K562 (cell line): ENCODE measurements around the gene AVPI1. TPM values are rescaled to one million over a fixed set of nuclear protein-coding genes. Genes with fewer than 3 reads are reported as not detected.
A peak's percentile ranks its signal among the peaks of the same experiment; 100 is the strongest.

Experiments used
- ATAC-seq: fragments of 200-7000 bp; cut with Tn5 transposase; 3 replicates; pipeline ENCODE4 v1.9.1; 2020; ENCODE audit warnings: moderate library complexity
- BruUV-seq: library from RNA; stranded (reverse); fragments of 400-500 nt; replicated peaks from 2 replicates; lab custom pipeline; 2021; lab: Mats Ljungman, UMichigan
- CTCF ChIA-PET: fragments of 300-600 bp; formaldehyde crosslinking; extraction: SDS; loops from one replicate; lab custom pipeline; 2021; ENCODE audit warnings: low intra/inter-chr PET ratio; lab: Yijun Ruan, JAX
- POLR2A ChIA-PET: fragments of 300-600, 350-650 bp; sonication (Branson Sonifier 250); formaldehyde crosslinking; extraction: SDS; loops from one replicate; lab custom pipeline; 2021; ENCODE audit warnings: antibody characterized with exemption, inconsistent platforms; lab: Yijun Ruan, JAX
- DNase-seq, 4 experiments: peaks; one replicate each; pipeline versions ENCODE4 v3.0.0 to v3.0.0-alpha.2; 2011 to 2018; ENCODE audit warnings: low spot score in 3 of 4, mixed read lengths in 3 of 4; ENCODE audit errors: extremely low read depth in 1 of 4
- FAIRE-seq: peaks from 2 replicates; lab custom pipeline; 2011; peaks lifted over from hg19 to GRCh38; lab: Jason Lieb, UNC
- H2AFZ ChIP-seq: 2 replicates; pipeline ENCODE4 v1.6.0; 2011; ENCODE audit warnings: low read depth, low read length, control low read depth, inconsistent platforms
- H3K27ac ChIP-seq: fragments of 200-600 bp; 3 replicates; pipeline ENCODE4 v1.8.0; 2011; ENCODE audit warnings: low read depth, mild to moderate bottlenecking, control low read depth, inconsistent platforms, low read length, moderate library complexity, mixed read lengths; ENCODE audit errors: extremely low read depth
- H3K27me3 ChIP-seq, 2 experiments: fragments of 300-600 bp in 1 of 2; 2 replicates in 1 of 2; 3 replicates in 1 of 2; pipeline versions ENCODE4 v1.6.0 to v1.8.0; 2011; ENCODE audit warnings: inconsistent platforms in 2 of 2, low read length in 2 of 2, mild to moderate bottlenecking in 1 of 2, mixed read lengths in 1 of 2, moderate library complexity in 1 of 2; ENCODE audit not compliant: control insufficient read depth in 2 of 2, insufficient read depth in 2 of 2
- H3K36me3 ChIP-seq: fragments of 300-600 bp; 3 replicates; pipeline ENCODE4 v1.8.0; 2011; ENCODE audit warnings: mild to moderate bottlenecking, low read length, inconsistent platforms; ENCODE audit not compliant: control insufficient read depth, insufficient read depth
- H3K4me1 ChIP-seq, 2 experiments: fragments of 200-600 bp in 1 of 2; replicated peaks in 1 of 2; 2 replicates in 1 of 2; 3 replicates in 1 of 2; pipeline versions ENCODE4 v1.5.1 to v1.8.0; 2011; ENCODE audit warnings: inconsistent platforms in 2 of 2, low read length in 2 of 2, mild to moderate bottlenecking in 1 of 2, mixed read lengths in 1 of 2, moderate library complexity in 1 of 2; ENCODE audit not compliant: control insufficient read depth in 2 of 2, insufficient read depth in 2 of 2
- H3K4me2 ChIP-seq: 2 replicates; pipeline ENCODE4 v1.6.1; 2011; ENCODE audit warnings: low read length, control low read depth, inconsistent platforms, mixed read lengths; ENCODE audit not compliant: insufficient read depth
- H3K4me3 ChIP-seq: fragments of 200-600 bp; sonication (generic), shearing (Covaris generic); 2 replicates; pipeline ENCODE4 v1.5.1; 2016; ENCODE audit warnings: control low read depth, inconsistent platforms
- H3K79me2 ChIP-seq: fragments of 200-600 bp; 3 replicates; pipeline ENCODE4 v1.8.0; 2011; ENCODE audit warnings: low read length, inconsistent platforms; ENCODE audit not compliant: control insufficient read depth, insufficient read depth
- H3K9ac ChIP-seq, 2 experiments: 2 replicates each; pipeline versions ENCODE4 v1.6.0 to v1.6.1; 2011; ENCODE audit warnings: low read depth in 2 of 2, low read length in 2 of 2, control low read depth in 1 of 2, inconsistent platforms in 1 of 2, mild to moderate bottlenecking in 1 of 2, mixed read lengths in 1 of 2; ENCODE audit not compliant: insufficient read depth in 1 of 2
- H3K9me1 ChIP-seq: one replicate; pipeline ENCODE4 v1.6.0; 2011; ENCODE audit warnings: inconsistent platforms, mild to moderate bottlenecking, low read length, moderate library complexity; ENCODE audit not compliant: control insufficient read depth, insufficient read depth
- H3K9me3 ChIP-seq: replicated peaks from 2 replicates; pipeline ENCODE4 v1.5.1; 2011; ENCODE audit warnings: low read depth, low read length, inconsistent platforms; ENCODE audit not compliant: control insufficient read depth, insufficient read depth
- H4K20me1 ChIP-seq: replicated peaks from 2 replicates; pipeline ENCODE4 v1.6.1; 2011; ENCODE audit warnings: low read length, inconsistent platforms, mixed read lengths; ENCODE audit not compliant: control insufficient read depth, insufficient read depth
- CC2D1A ChIP-seq: fragments of 450-650 bp; IDR thresholded peaks from 2 replicates; pipeline ENCODE4 v1.6.1; 2017; ENCODE audit warnings: mild to moderate bottlenecking
- CLOCK ChIP-seq: fragments of 250-450 bp; sonication (Bioruptor Pico); IDR thresholded peaks from 2 replicates; pipeline ENCODE4 v1.4.0; 2020; ENCODE audit warnings: mild to moderate bottlenecking, moderate library complexity, borderline replicate concordance
- CTCF ChIP-seq, 3 experiments: IDR thresholded peaks in 2 of 3; conservative IDR thresholded peaks in 1 of 3; 2 replicates each; pipeline ENCODE4 v1.5.1; 2011 to 2012; ENCODE audit warnings: low read length in 3 of 3, mild to moderate bottlenecking in 3 of 3, control low read depth in 2 of 3, improper control_type of control experiment in 1 of 3, inconsistent platforms in 1 of 3, low read depth in 1 of 3, mixed read lengths in 1 of 3, moderate library complexity in 1 of 3; ENCODE audit not compliant: insufficient read depth in 2 of 3
- ELF4 ChIP-seq: fragments of 450-650 bp; formaldehyde crosslinking; IDR thresholded peaks from 2 replicates; pipeline ENCODE4 v1.4.0; 2022; ENCODE audit warnings: missing genetic modification characterization
- EP400 ChIP-seq: fragments of 450-650 bp; IDR thresholded peaks from 2 replicates; pipeline ENCODE4 v1.6.1; 2017; ENCODE audit warnings: antibody characterized with exemption, mild to moderate bottlenecking, moderate library complexity
- FOXP4 ChIP-seq: sonication (generic); formaldehyde crosslinking; IDR thresholded peaks from 2 replicates; pipeline ENCODE4 v1.8.0; 2022; ENCODE audit warnings: mild to moderate bottlenecking, missing genetic modification reagents, borderline replicate concordance
- LEF1 ChIP-seq: fragments of 450-650 bp; IDR thresholded peaks from 2 replicates; pipeline ENCODE4 v1.6.1; 2016; ENCODE audit warnings: mild to moderate bottlenecking
- NONO ChIP-seq, 2 experiments: fragments of 200-400 bp in 1 of 2; fragments of 450-650 bp in 1 of 2; formaldehyde crosslinking in 1 of 2; IDR thresholded peaks; 2 replicates each; pipeline ENCODE4 v1.6.1; 2017; ENCODE audit warnings: low read depth in 2 of 2, mild to moderate bottlenecking in 2 of 2, moderate library complexity in 2 of 2, low read length in 1 of 2
- PCBP2 ChIP-seq: fragments of 200-400 bp; formaldehyde crosslinking; IDR thresholded peaks from 2 replicates; pipeline ENCODE4 v1.6.1; 2018; ENCODE audit warnings: low read length, low read depth, mild to moderate bottlenecking, moderate library complexity; ENCODE audit not compliant: poor library complexity, severe bottlenecking
- PYGO2 ChIP-seq: fragments of 450-650 bp; IDR thresholded peaks from 2 replicates; pipeline ENCODE4 v1.6.1; 2016; ENCODE audit warnings: mild to moderate bottlenecking, missing genetic modification characterization, moderate library complexity, missing compliant biosample characterization
- SPI1 ChIP-seq: IDR thresholded peaks from 2 replicates; pipeline ENCODE4 v1.6.1; 2011; ENCODE audit warnings: low read depth, low read length, control low read depth, borderline replicate concordance
- ZNF436 ChIP-seq: fragments of 250-450, 450-650 bp; sonication (Bioruptor Pico); formaldehyde crosslinking; IDR thresholded peaks from 2 replicates; pipeline ENCODE4 v1.7.0; 2020; ENCODE audit warnings: mild to moderate bottlenecking
- WGBS: fragments of 100-300 bp; shearing (Covaris generic); methylation state at CpG from one replicate; pipeline ENCODE4 v1.1.6; 2016; ENCODE audit warnings: low coverage, mixed read lengths; ENCODE audit not compliant: insufficient coverage; ENCODE audit errors: missing lambda C conversion rate; 5-methylcytosine and 5-hydroxymethylcytosine counted together
- in situ Hi-C: fragments of 300-500 bp; cut with MboI; formaldehyde crosslinking; loops from 4 replicates; pipeline ENCODE4 v1.15.0; 2018; ENCODE audit warnings: inconsistent platforms, mixed read lengths
- intact Hi-C: fragments of 100-400 bp; cut with micrococcal nuclease; formaldehyde crosslinking; loops from 2 replicates; pipeline ENCODE4 v1.14.2; 2022
- polyA plus RNA-seq, 8 experiments: library from polyadenylated mRNA; depleted of rRNA in 4 of 8; stranded (reverse) in 5 of 8; unstranded in 3 of 8; fragments of >200 nt; fragmentation: Nextera tagmentation in 2 of 8; fragmentation: Illumina TruSeq in 1 of 8; extraction: Ambion mirVana in 2 of 8; extraction: Trizol in 1 of 8; gene quantifications; 2 replicates each; pipeline versions ENCODE4 v1.2.1 to v1.2.3, GENCODE V29; 2011 to 2014; ENCODE audit warnings: inconsistent platforms in 1 of 8, missing spikeins in 1 of 8
- total RNA-seq, 7 experiments: library from RNA; depleted of rRNA in 6 of 7; stranded (reverse); fragments of >200 nt in 6 of 7; fragmentation: Illumina TruSeq in 2 of 7; extraction: Trizol in 2 of 7; gene quantifications; 2 replicates each; pipeline versions ENCODE4 v1.2.1 to v1.2.3, GENCODE V29; 2011 to 2021; ENCODE audit warnings: low replicate concordance in 1 of 7

Gene AVPI1
- total and polyA plus RNA-seq, 9 of the 15 experiments (the other 6 are each of a cell fraction or from before 2014, with no cell fraction given): 0.90 to 10.4 (median 7.4) TPM

- H3K79me2 ChIP-seq: peaks cover 32% of the 10 kb centered on the region
- CTCF ChIA-PET: no interaction called here
- no TSS peak for BruUV-seq
- no peak for TF ChIP-seq FOXP4 (CRISPR knock-in tag)
- peak in 1 of 3 experiments; percentile 19; a peak in 1 of 6 replicates for TF ChIP-seq CTCF (IDR thresholded peaks at IDR 0.05 in 2 of 3, conservative IDR thresholded peaks at IDR 0.05 in 1 of 3; ENCODE audit: insufficient read depth in 2 of 3, low read depth in 1 of 3, low read length in 3 of 3)
- TF ChIP-seq PCBP2: no peak
- TF ChIP-seq LEF1: no peak
- TF ChIP-seq CLOCK (CRISPR knock-in tag): no peak
- TF ChIP-seq PYGO2 (tag): no peak
- TF ChIP-seq ELF4 (CRISPR knock-in tag): no peak
- no peak for TF ChIP-seq NONO (IDR thresholded peaks at IDR 0.05; ENCODE audit: low read depth in 2 of 2, low read length in 1 of 2)
- no peak for TF ChIP-seq EP400
- peak; percentile 38; the same call in 1 of the 2 replicates for TF ChIP-seq SPI1
- TF ChIP-seq CC2D1A: no peak
- no peak for TF ChIP-seq ZNF436
Measured at GRCh38 chr10:97683556-97684367, 3.3 kb downstream of the AVPI1 start.

More at GRCh38 chr10:97683556-97684367, 3.3 kb downstream of the AVPI1 start:
- peaks cover 5% of the 10 kb centered on the region; the same call in 1 of the 3 replicates for H3K36me3 ChIP-seq
- ATAC-seq: no peak
- H3K4me2 ChIP-seq: peak overlapping the region; percentile 49; the same call in 1 of the 2 replicates
- in situ Hi-C loops: no loop called here
- intact Hi-C loops: loop anchor here (10.0 kb wide), 1 partner anchor 109 kb away; the partner anchor contains the start of gene ANKRD2
- peaks cover 30 to 46% of the 10 kb centered on the region in 2 experiments; a peak in 4 of 5 replicates for H3K4me1 ChIP-seq
- peak; percentile 15 for FAIRE-seq
- peak overlapping the region; percentile 30; the same call in 1 of the 3 replicates for H3K27ac ChIP-seq
- H2AFZ ChIP-seq: no peak overlapping the region
- peak in 1 of 4 experiments; percentile 29 for DNase-seq
- no peak overlapping the region for H3K4me3 ChIP-seq
- peak overlapping the region; percentile 14 to 80; a peak in 2 of 4 replicates for H3K9ac ChIP-seq
- no peaks in the 10 kb centered on the region for H3K9me1 ChIP-seq
- H4K20me1 ChIP-seq: no peaks in the 10 kb centered on the region; the same call in 1 of the 2 replicates
- H3K27me3 ChIP-seq: no peaks in the 10 kb centered on the region
- POLR2A ChIA-PET: interaction anchor here (0.6 to 1.8 kb wide), 7 partner anchors 8 to 565 kb away, joined by 3 to 8 read pairs (median 4); partner anchors contain the start of gene MARVELD1
- 37% methylated on average over 8 of the region's 9 CpGs for WGBS
- H3K9me3 ChIP-seq: no peaks in the 10 kb centered on the region
